ENCODE measurements around the gene TNFAIP8L3.

Gene TNFAIP8L3

GRCh38 chr15:51054535-51054934 lies 40.2 kb downstream of the TNFAIP8L3 start:
- in situ Hi-C loops (cut with HindIII; ENCODE audit: low sequenced_read_pairs) = no loop called here
- DNase-seq (ENCODE audit: low read depth, low spot score) = no peak
- TF ChIP-seq CTCF (IDR thresholded peaks at IDR 0.05; ENCODE audit: low read depth, low read length) = no peak
- no peak overlapping the region for H3K4me3 ChIP-seq (ENCODE audit: low read depth, low read length)

- in situ Hi-C loops (cut with HindIII; ENCODE audit: low sequenced_read_pairs) = no loop called here
- TF ChIP-seq CTCF (IDR thresholded peaks at IDR 0.05; ENCODE audit: low read depth, low read length) = no peak
- no peak overlapping the region for H3K4me3 ChIP-seq (ENCODE audit: low read depth, low read length)
- no peak for DNase-seq (ENCODE audit: low read depth, low spot score)
These were observed 41.1 kb downstream of the TNFAIP8L3 start for GRCh38 chr15:51053571-51053970.

GRCh38 chr15:51051776-51052175 lies 42.9 kb downstream of the TNFAIP8L3 start:
- DNase-seq (ENCODE audit: low read depth, low spot score) = peak; percentile 16
- in situ Hi-C loops (cut with HindIII; ENCODE audit: low sequenced_read_pairs) = no loop called here
- no peak for TF ChIP-seq CTCF (IDR thresholded peaks at IDR 0.05; ENCODE audit: low read depth, low read length)
- no peak overlapping the region for H3K4me3 ChIP-seq (ENCODE audit: low read depth, low read length)

- TF ChIP-seq CTCF (IDR thresholded peaks at IDR 0.05; ENCODE audit: low read depth, low read length) = no peak
- DNase-seq (ENCODE audit: low read depth, low spot score) = no peak
- in situ Hi-C loops (cut with HindIII; ENCODE audit: low sequenced_read_pairs) = no loop called here
- H3K4me3 ChIP-seq (ENCODE audit: low read depth, low read length) = no peak overlapping the region
These were observed 45.6 kb downstream of the TNFAIP8L3 start for GRCh38 chr15:51049081-51049480.

- in situ Hi-C loops (cut with HindIII; ENCODE audit: low sequenced_read_pairs) = no loop called here
- TF ChIP-seq CTCF (IDR thresholded peaks at IDR 0.05; ENCODE audit: low read depth, low read length) = no peak
- no peak for DNase-seq (ENCODE audit: low read depth, low spot score)
- H3K4me3 ChIP-seq (ENCODE audit: low read depth, low read length) = no peak overlapping the region
These were observed 46.4 kb downstream of the TNFAIP8L3 start for GRCh38 chr15:51048308-51048707.

- no peak for TF ChIP-seq CTCF (IDR thresholded peaks at IDR 0.05; ENCODE audit: low read depth, low read length)
- peak; percentile 50 for DNase-seq (ENCODE audit: low read depth, low spot score)
- H3K4me3 ChIP-seq (ENCODE audit: low read depth, low read length) = no peak overlapping the region
- in situ Hi-C loops (cut with HindIII; ENCODE audit: low sequenced_read_pairs) = no loop called here
These were observed 47.8 kb downstream of the TNFAIP8L3 start for GRCh38 chr15:51046799-51047449.

All from astrocyte of the spinal cord (primary cell).